Stimulated activated CD8-positive, alpha-beta memory T cell treated with anti-CD3 and anti-CD28 coated beads, Interleukin-4, amount 100 ng/mL, for 4 hours (primary cell): ENCODE results near the gene PDE1A.
"Not testable (repeated sequence)": the region's sequence is repeated elsewhere in the genome, so short reads cannot be mapped to it uniquely, and the experiment has no call there.

ENCODE experiments used
- DNase-seq, 2 donors: peaks; one replicate each; pipeline ENCODE4 v3.0.0-alpha.2; 2020; ENCODE audit warnings: low read depth in 2 of 2, low spot score in 1 of 2

Gene PDE1A

GRCh38 chr2:182410120-182410519, 16.7 kb downstream of the PDE1A start:
- no peak for DNase-seq

GRCh38 chr2:182406221-182406620, 20.6 kb downstream of the PDE1A start:
- no peak for DNase-seq

GRCh38 chr2:182404975-182405561, 21.8 kb downstream of the PDE1A start:
- DNase-seq: no peak

GRCh38 chr2:182404092-182404491, 22.7 kb downstream of the PDE1A start:
- no peak for DNase-seq

- no peak for DNase-seq
These were observed 33.5 kb downstream of the PDE1A start for GRCh38 chr2:182393270-182393760.

GRCh38 chr2:182391443-182391842, 35.4 kb downstream of the PDE1A start:
- no peak for DNase-seq

- not testable (repeated sequence) for DNase-seq
These were observed 40.5 kb downstream of the PDE1A start for GRCh38 chr2:182386267-182386880.

GRCh38 chr2:182384860-182385259, 42.0 kb downstream of the PDE1A start:
- DNase-seq: no peak

- DNase-seq: no peak
These were observed 45.6 kb downstream of the PDE1A start for GRCh38 chr2:182381225-182381624.

- no peak for DNase-seq
These were observed 47.6 kb downstream of the PDE1A start for GRCh38 chr2:182379241-182379640.

GRCh38 chr2:182378759-182379158, 48.1 kb downstream of the PDE1A start:
- no peak for DNase-seq

GRCh38 chr2:182377467-182377866, 49.4 kb downstream of the PDE1A start:
- DNase-seq: no peak

- no peak for DNase-seq
These were observed 51.0 kb downstream of the PDE1A start for GRCh38 chr2:182375862-182376261.

GRCh38 chr2:182372661-182373060, 54.2 kb downstream of the PDE1A start:
- DNase-seq: no peak

- DNase-seq: no peak
These were observed 57.8 kb downstream of the PDE1A start for GRCh38 chr2:182368996-182369395.

- DNase-seq: no peak
These were observed 58.4 kb downstream of the PDE1A start for GRCh38 chr2:182368446-182368845.

GRCh38 chr2:182367401-182367800, 59.4 kb downstream of the PDE1A start:
- no peak for DNase-seq

- no peak for DNase-seq
These were observed 60.2 kb downstream of the PDE1A start for GRCh38 chr2:182366628-182367027.

GRCh38 chr2:182365855-182366254, 61.0 kb downstream of the PDE1A start:
- no peak for DNase-seq

GRCh38 chr2:182361477-182361876, 65.4 kb downstream of the PDE1A start:
- DNase-seq: no peak

- DNase-seq: no peak
These were observed 66.1 kb downstream of the PDE1A start for GRCh38 chr2:182360663-182361260.

- no peak for DNase-seq
These were observed 66.7 kb downstream of the PDE1A start for GRCh38 chr2:182359990-182360662.
